RPMI8226 (cell line): ENCODE data around the gene LRGUK.
"Not testable (repeated sequence)": the region's sequence is repeated elsewhere in the genome, so short reads cannot be mapped to it uniquely, and the experiment has no call there.

ENCODE experiments used
- DNase-seq: peaks from one replicate; pipeline ENCODE4 v3.0.0-alpha.2; 2015

Gene LRGUK

GRCh38 chr7:134187893-134188292 is 60.8 kb downstream of the LRGUK start:
- DNase-seq: no peak

- DNase-seq: no peak
Measured at GRCh38 chr7:134188311-134188710, 61.2 kb downstream of the LRGUK start.

- no peak for DNase-seq
Measured at GRCh38 chr7:134189559-134189958, 62.4 kb downstream of the LRGUK start.

GRCh38 chr7:134191876-134192275 is 64.7 kb downstream of the LRGUK start:
- no peak for DNase-seq

DNA sequence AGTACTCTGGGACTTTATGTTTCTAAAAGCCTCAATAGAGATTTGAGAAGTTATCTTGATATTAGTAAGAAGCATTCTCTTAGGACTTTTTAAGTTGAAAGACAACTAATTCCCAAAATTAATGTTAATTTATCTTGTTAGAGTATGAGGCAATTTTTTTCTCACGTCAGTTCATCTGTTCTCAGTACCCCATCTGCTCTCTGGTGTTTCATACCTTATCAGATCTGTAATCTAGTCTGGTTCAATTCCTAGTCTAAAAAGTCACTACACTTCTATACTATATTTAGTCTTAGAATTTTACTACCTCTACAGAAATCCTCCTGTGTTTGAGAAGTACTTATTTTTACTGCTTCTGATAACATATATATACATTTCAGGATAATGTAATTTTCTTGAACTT is 66.1 kb downstream of the LRGUK start:
- DNase-seq: no peak

DNA sequence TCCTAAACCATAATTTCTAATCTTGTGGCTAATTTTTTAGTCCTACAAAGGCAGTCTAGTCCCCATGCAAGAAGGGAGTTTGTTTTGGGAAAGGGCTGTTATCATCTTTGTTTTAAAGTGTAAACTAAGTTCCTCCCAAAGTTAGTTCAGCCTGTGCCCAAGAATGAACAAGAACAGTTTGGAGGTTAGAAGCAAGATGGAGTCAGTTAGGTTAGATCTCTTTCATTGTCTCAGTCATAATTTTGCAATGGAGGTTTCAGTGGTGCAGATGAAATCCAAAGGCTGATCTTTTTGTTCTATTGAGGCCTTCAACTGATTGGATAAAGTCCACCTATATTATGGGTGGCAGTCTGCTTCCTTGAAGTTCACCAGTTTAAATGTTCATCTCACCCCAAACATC is 68.1 kb downstream of the LRGUK start:
- DNase-seq: no peak

DNA sequence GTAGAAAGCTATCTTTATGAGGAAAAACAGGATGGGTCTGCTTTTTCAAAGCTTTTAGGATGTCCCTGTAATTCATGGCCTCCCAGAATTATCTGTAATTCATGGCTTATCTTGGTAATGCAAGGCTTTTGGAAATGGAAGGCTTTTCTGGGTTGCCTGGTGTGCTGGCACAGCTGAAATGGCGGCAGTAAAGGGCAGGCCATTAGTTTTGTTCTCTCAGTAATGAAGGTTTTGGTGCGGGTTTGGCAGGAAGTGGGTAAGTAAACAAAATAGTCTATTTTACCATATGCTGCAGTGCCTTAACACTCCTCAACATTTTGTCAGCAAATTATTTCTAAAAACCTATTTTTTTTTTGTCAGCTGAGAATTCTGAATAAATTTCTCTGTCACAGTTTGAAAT is 69.3 kb downstream of the LRGUK start:
- DNase-seq: no peak

DNA sequence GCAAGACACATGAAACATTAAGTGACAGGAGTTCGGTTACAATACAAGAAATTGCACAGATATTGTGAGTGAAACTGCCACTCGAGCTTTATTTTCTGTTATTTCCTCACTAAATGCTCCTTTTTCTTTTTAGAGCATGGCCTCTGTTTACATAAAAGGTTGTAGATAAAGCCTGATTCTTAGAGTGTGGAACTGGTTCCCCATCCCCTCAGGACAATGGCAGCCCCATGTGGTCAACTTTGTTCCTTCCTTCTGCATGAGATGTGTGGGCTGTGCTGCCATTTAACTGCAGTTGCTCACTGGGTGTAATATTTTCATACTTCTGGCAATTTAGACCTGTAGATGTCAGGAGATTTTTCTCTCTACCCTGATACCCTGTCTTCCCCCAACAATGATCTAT is 70.2 kb downstream of the LRGUK start:
- no peak for DNase-seq

- DNase-seq: no peak
Measured at GRCh38 chr7:134200970-134201369, 73.8 kb downstream of the LRGUK start.

DNA sequence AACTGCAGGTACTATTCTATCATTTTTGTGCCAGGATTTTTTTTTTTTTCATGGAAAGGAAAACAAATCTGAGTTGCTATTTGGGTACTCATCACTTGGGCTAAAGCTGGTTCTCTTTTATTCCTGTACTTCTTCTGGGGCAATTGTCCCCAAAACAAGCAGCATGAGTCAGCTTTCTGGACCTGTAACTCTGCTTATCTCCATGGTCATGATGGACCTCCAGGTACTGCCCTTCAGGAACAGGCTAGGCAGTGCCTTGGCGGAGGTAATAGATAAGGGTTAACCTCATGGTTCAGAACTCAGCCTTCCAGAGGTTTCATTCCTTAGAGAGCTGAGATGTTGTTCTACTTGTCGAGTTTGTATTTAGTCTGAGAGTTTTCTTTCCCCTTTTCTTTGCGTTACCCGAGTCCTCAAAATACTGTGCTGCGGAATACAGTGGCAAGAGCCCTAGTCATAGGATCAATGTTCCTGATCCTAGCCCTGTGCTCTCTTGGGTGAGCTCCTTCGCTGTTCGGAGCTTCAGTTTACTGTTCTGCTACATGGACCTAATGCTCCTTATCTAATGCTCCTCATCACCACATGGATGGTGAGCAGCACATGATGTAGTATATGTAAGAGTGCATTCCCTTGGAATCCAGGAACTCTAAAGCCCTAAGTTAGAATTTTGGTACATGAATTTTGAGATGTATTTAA is 74.6 kb downstream of the LRGUK start:
- no peak for DNase-seq

GRCh38 chr7:134203186-134203889 is 76.2 kb downstream of the LRGUK start:
- no peak for DNase-seq

GRCh38 chr7:134209322-134210015 is 82.3 kb downstream of the LRGUK start:
- no peak for DNase-seq

GRCh38 chr7:134210227-134210626 is 83.1 kb downstream of the LRGUK start:
- DNase-seq: no peak

DNA sequence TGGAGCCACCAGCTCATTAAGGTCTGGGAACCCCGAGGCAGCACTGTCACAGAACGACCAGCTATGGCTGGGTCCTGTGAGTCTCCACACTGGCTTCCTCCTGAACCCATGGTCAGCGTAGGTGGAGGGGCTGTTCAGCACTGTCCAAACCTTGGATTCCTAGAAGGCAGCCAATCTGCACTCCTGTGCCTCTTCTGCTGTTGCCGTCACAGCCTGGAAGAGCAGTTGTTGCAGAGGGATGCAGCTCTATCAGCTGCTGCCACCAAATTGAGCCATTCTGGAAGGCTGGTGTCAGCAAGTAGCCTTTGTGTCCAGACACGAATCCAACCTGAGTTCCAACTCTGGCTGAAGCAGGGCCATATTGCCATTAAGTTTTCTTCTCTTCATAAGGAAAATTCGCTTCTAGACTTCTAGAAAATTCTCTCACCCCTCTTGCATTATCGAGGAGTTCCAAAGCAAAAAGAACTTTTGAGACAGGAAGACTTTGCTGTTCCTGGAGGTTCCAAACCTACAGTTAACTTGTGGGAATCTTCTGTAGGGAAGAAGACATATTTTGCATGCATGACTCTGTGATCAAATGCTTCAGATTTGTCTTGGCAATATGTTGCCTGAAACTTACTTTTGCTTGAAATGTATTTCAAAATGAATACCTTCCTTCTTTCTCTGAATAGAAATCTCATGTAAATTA is 84.0 kb downstream of the LRGUK start:
- DNase-seq: no peak

DNA sequence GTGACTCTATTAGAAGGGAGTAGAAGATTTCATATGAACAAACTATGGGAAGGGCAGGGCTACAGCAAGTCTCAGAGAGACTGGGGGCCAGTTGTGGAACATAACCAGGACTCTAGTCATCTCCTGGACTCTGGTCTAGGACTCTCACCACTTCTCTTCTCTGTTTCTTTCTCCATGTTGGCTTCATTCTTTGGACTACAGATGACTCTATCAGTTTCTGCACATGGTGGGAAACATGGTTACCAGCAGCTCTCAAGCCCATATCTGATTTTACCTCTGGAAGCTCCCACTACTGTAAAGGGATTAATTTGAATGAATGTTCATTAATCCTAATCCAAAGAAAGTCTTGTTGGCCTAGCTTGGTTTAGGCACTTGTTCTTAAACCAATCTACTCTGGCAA is 84.7 kb downstream of the LRGUK start:
- DNase-seq: no peak

DNA sequence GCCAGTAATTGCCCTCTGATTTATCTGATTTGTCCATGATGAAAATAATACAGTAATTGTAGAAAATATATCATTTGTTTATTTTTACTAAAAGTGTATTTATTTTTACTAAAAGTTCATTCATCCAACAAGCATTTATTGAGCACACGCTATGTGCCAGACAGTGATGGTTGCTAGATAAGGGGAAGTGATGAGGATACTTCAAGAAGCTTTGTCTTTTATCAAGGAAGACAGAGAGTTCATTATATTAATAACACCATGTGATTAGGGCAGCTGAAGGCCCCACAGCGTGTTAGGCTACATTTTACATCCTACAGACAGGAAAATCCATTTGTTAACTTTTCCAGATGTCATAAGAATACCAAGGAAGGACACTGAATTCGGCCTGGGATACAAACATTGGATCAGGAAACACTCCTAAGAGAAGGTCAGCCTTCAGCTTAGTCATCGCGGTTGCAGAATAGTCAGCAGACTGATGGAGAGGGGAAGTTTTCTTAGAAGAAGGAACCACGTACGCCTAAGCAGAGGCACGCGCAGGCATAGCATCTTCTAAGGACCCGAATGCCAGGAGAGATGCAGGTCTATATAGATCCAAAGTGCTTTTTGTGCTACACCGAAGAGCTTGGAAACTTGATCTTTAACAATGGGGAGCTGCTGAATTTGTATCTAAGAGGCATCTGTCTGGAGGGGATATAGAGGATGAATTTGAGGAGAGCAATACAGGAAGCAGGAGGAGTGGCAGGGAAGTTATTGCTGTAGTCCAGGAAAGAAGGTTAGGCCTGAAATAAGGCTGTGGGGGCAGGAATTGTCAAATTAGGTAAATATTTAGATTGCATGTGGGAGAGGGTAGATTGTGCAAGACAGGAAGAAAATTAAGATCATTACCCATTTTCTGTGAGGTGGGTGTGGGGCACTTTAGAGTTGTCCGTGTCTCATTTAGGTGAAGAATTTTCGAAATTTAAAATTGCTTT is 85.7 kb downstream of the LRGUK start:
- no peak for DNase-seq

- no peak for DNase-seq
Measured at GRCh38 chr7:134220236-134220635, 93.1 kb downstream of the LRGUK start.

- not testable (repeated sequence) for DNase-seq
Measured at GRCh38 chr7:134231296-134231695, 104.2 kb downstream of the LRGUK start.

DNA sequence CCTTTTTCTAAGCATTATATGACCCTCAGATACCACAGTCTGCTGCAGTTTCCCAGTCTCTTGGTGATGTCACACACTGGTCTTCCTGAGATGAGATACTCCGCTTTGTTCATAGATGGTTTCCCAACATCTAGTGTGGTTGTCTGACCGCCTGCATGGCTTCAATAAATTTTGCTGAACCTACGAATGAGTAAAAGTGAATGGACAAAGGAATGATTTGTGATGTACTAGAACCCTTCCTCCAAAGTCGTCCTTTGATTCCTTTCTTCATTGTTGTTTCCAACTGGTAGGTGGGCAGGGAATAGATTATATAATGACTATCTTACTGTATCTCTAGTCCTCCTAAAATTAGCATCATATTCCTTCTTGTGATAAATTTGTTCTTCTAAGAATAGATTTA is 107.1 kb downstream of the LRGUK start:
- no peak for DNase-seq

GRCh38 chr7:134245253-134245652 is 118.1 kb downstream of the LRGUK start:
- DNase-seq: peak; percentile 80

DNA sequence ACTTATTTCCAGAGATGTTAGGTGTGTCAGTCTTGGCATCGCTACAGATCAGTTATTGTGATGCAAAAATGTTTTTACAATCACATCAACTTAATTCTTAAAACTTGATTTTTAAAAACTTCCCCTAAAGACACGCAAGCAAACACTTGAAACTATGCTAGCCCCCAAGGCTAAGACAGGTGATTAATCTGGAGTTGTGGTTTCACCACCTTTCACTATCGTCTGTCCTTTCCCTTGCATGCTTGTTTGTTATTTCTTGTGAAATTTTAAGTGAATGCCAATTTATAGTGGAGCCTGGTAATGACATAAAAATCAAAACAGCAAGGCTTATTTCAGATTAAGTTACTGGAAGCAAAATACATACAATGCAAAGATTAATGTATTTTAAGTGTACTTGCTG is 119.2 kb downstream of the LRGUK start:
- no peak for DNase-seq

DNA sequence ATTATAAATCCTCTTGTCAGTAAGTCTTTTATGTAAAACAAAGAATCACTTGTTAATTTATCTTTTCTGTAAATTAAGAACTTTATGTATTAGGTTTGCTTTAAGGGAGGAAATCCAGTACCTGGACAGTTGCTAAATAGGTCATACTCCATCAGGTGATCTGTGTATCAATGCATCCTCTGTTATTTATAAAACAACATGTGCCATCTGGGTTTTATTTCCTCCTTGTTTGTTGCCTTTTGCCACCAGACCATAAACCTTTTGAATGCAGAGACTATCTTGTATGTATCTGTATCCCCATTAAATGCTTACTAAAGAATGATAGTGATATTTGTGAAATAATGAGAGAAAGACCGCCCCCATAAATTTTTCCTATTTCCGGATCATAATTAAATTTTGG is 119.6 kb downstream of the LRGUK start:
- DNase-seq: no peak
